K562 (cell line): ENCODE measurements around the gene SCG3. TPM values are rescaled to one million over a fixed set of nuclear protein-coding genes. Genes with fewer than 3 reads are reported as not detected.

Experiments
- CAMTA2 ChIP-seq: fragments of 250-450 bp; sonication (Bioruptor Pico); conservative IDR thresholded peaks from 2 replicates; pipeline ENCODE4 v1.5.1; 2022
- DPF2 ChIP-seq: fragments of 450-650 bp; IDR thresholded peaks from 2 replicates; pipeline ENCODE4 v1.6.1; 2016
- ESRRB ChIP-seq: fragments of 250-450 bp; sonication (Bioruptor Pico); IDR thresholded peaks from 2 replicates; pipeline ENCODE4 v1.5.0; 2020; ENCODE audit warnings: mild to moderate bottlenecking, moderate library complexity, borderline replicate concordance
- MECOM ChIP-seq: fragments of 250-450 bp; sonication (Bioruptor Pico); IDR thresholded peaks from 2 replicates; pipeline ENCODE4 v1.8.0; 2022; ENCODE audit warnings: inconsistent platforms
- MXI1 ChIP-seq: IDR thresholded peaks from 2 replicates; pipeline ENCODE4 v1.6.1; 2011; ENCODE audit warnings: low read depth, mild to moderate bottlenecking, improper control_type of control experiment, low read length
- MYNN ChIP-seq, 2 experiments: sonication (generic); formaldehyde crosslinking in 1 of 2; IDR thresholded peaks; 2 replicates each; pipeline versions ENCODE4 v1.5.0 to v1.6.1; 2016 to 2020; ENCODE audit warnings: antibody characterized with exemption in 1 of 2, missing genetic modification reagents in 1 of 2
- NFIC ChIP-seq: fragments of 450-650 bp; IDR thresholded peaks from 2 replicates; pipeline ENCODE4 v1.6.1; 2017; ENCODE audit warnings: mild to moderate bottlenecking, inconsistent platforms
- NR2F6 ChIP-seq: fragments of 450-650 bp; formaldehyde crosslinking; IDR thresholded peaks from 2 replicates; pipeline ENCODE4 v1.4.0; 2020; ENCODE audit warnings: mild to moderate bottlenecking
- PHF8 ChIP-seq: fragments of 200-600 bp; sonication (generic); IDR thresholded peaks from 2 replicates; pipeline ENCODE4 v1.6.1; 2012; ENCODE audit warnings: mixed run types, mild to moderate bottlenecking, inconsistent platforms, low read length, moderate library complexity, borderline replicate concordance
- PURB ChIP-seq: sonication (generic); formaldehyde crosslinking; IDR thresholded peaks from 2 replicates; pipeline ENCODE4 v1.9.0; 2021; ENCODE audit warnings: low read depth, mild to moderate bottlenecking, missing genetic modification reagents
- TAF7 ChIP-seq: fragments of 450-650 bp; IDR thresholded peaks from 2 replicates; pipeline ENCODE4 v1.6.1; 2016; ENCODE audit warnings: missing genetic modification characterization, missing compliant biosample characterization
- TAF9B ChIP-seq: fragments of 450-650 bp; IDR thresholded peaks from 2 replicates; pipeline ENCODE4 v1.6.1; 2018; ENCODE audit warnings: mild to moderate bottlenecking; ENCODE audit not compliant: partially characterized antibody
- ZNF146 ChIP-seq: IDR thresholded peaks from one replicate; pipeline ENCODE4 v1.6.1; 2018; ENCODE audit warnings: missing compliant biosample characterization; ENCODE audit not compliant: unreplicated experiment
- ZNF274 ChIP-seq: IDR thresholded peaks from 2 replicates; pipeline ENCODE4 v1.6.1; 2011; ENCODE audit warnings: low read depth, mild to moderate bottlenecking, low read length, moderate library complexity, borderline replicate concordance
- ZNF316 ChIP-seq: fragments of 450-650 bp; IDR thresholded peaks from 2 replicates; pipeline ENCODE4 v1.6.1; 2016
- ZNF436 ChIP-seq: fragments of 250-450, 450-650 bp; sonication (Bioruptor Pico); formaldehyde crosslinking; IDR thresholded peaks from 2 replicates; pipeline ENCODE4 v1.7.0; 2020; ENCODE audit warnings: mild to moderate bottlenecking
- ZNF57 ChIP-seq: fragments of 450-650 bp; formaldehyde crosslinking; IDR thresholded peaks from 2 replicates; pipeline ENCODE4 v1.4.0; 2020; ENCODE audit warnings: mild to moderate bottlenecking, moderate library complexity
- ZNF696 ChIP-seq: fragments of 250-450 bp; sonication (Bioruptor Pico); conservative IDR thresholded peaks from 2 replicates; pipeline ENCODE4 v1.4.0; 2020; ENCODE audit warnings: mild to moderate bottlenecking, moderate library complexity
- ZSCAN29 ChIP-seq: fragments of 450-650 bp; IDR thresholded peaks from 2 replicates; pipeline ENCODE4 v1.6.1; 2017
- polyA plus RNA-seq, 8 experiments: library from polyadenylated mRNA; depleted of rRNA in 4 of 8; stranded (reverse) in 5 of 8; unstranded in 3 of 8; fragments of >200 nt; fragmentation: Nextera tagmentation in 2 of 8; fragmentation: Illumina TruSeq in 1 of 8; extraction: Ambion mirVana in 2 of 8; extraction: Trizol in 1 of 8; gene quantifications; 2 replicates each; pipeline versions ENCODE4 v1.2.1 to v1.2.3, GENCODE V29; 2011 to 2014; ENCODE audit warnings: inconsistent platforms in 1 of 8, missing spikeins in 1 of 8
- total RNA-seq, 7 experiments: library from RNA; depleted of rRNA in 6 of 7; stranded (reverse); fragments of >200 nt in 6 of 7; fragmentation: Illumina TruSeq in 2 of 7; extraction: Trizol in 2 of 7; gene quantifications; 2 replicates each; pipeline versions ENCODE4 v1.2.1 to v1.2.3, GENCODE V29; 2011 to 2021; ENCODE audit warnings: low replicate concordance in 1 of 7
- TF ChIP-seq, protein P1 (sequence below): fragments of 450-650 bp; IDR thresholded peaks from 2 replicates; pipeline ENCODE4 v1.6.1; 2014; ENCODE audit warnings: low read depth, mild to moderate bottlenecking, moderate library complexity, borderline replicate concordance
- TF ChIP-seq, protein P2 (sequence below): sonication (generic); formaldehyde crosslinking; IDR thresholded peaks from 2 replicates; pipeline ENCODE4 v1.8.1; 2023; ENCODE audit warnings: mild to moderate bottlenecking, missing genetic modification reagents

Gene SCG3
- total and polyA plus RNA-seq, 9 of the 15 experiments (the other 6 are each of a cell fraction or from before 2014, with no cell fraction given) = 13.0 to 43.8 (median 21.0) TPM

GRCh38 chr15:51681303-51681963 lies at the start of gene SCG3 (continued):
- no peak for TF ChIP-seq TAF7 (tag)
- TF ChIP-seq, protein P1, sequence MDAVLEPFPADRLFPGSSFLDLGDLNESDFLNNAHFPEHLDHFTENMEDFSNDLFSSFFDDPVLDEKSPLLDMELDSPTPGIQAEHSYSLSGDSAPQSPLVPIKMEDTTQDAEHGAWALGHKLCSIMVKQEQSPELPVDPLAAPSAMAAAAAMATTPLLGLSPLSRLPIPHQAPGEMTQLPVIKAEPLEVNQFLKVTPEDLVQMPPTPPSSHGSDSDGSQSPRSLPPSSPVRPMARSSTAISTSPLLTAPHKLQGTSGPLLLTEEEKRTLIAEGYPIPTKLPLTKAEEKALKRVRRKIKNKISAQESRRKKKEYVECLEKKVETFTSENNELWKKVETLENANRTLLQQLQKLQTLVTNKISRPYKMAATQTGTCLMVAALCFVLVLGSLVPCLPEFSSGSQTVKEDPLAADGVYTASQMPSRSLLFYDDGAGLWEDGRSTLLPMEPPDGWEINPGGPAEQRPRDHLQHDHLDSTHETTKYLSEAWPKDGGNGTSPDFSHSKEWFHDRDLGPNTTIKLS = no peak
- TF ChIP-seq PURB (CRISPR knock-in tag) = no peak
- no peak for TF ChIP-seq NR2F6 (CRISPR knock-in tag)
- no peak for TF ChIP-seq ESRRB (CRISPR knock-in tag)
- peak; percentile 47; the same call in 1 of the 2 replicates for TF ChIP-seq MECOM
- no peak for TF ChIP-seq ZNF436 (CRISPR knock-in tag)
- TF ChIP-seq ZNF57 (CRISPR knock-in tag) = no peak
- no peak for TF ChIP-seq ZNF316
- TF ChIP-seq NFIC = no peak; the same call in 1 of the 2 replicates
- no peak for TF ChIP-seq ZNF274
- no peak for TF ChIP-seq ZNF696 (CRISPR knock-in tag)
- no peak for TF ChIP-seq ZNF146
- peak; percentile 39; the same call in 1 of the 2 replicates for TF ChIP-seq PHF8
- no peak for TF ChIP-seq ZSCAN29
- TF ChIP-seq, protein P2, sequence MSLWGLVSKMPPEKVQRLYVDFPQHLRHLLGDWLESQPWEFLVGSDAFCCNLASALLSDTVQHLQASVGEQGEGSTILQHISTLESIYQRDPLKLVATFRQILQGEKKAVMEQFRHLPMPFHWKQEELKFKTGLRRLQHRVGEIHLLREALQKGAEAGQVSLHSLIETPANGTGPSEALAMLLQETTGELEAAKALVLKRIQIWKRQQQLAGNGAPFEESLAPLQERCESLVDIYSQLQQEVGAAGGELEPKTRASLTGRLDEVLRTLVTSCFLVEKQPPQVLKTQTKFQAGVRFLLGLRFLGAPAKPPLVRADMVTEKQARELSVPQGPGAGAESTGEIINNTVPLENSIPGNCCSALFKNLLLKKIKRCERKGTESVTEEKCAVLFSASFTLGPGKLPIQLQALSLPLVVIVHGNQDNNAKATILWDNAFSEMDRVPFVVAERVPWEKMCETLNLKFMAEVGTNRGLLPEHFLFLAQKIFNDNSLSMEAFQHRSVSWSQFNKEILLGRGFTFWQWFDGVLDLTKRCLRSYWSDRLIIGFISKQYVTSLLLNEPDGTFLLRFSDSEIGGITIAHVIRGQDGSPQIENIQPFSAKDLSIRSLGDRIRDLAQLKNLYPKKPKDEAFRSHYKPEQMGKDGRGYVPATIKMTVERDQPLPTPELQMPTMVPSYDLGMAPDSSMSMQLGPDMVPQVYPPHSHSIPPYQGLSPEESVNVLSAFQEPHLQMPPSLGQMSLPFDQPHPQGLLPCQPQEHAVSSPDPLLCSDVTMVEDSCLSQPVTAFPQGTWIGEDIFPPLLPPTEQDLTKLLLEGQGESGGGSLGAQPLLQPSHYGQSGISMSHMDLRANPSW (CRISPR knock-in tag) = no peak
- TF ChIP-seq CAMTA2 (CRISPR knock-in tag) = no peak
- no peak for TF ChIP-seq TAF9B
- no peak for TF ChIP-seq MYNN (IDR thresholded peaks at IDR 0.05)
- no peak for TF ChIP-seq MYNN (CRISPR knock-in tag; IDR thresholded peaks at IDR 0.05)
- TF ChIP-seq DPF2 = no peak
- 0 out of 2 replicates have a peak, but pooled peaks have one; percentile 40 for TF ChIP-seq MXI1
